GOT3 (cell line): ENCODE data around the gene FHIT.

Experiments
- DNase-seq: peaks from one replicate; lab custom pipeline; 2025; ENCODE audit warnings: mixed read lengths; lab: John Stamatoyannopoulos, UW

The FHIT gene

DNA sequence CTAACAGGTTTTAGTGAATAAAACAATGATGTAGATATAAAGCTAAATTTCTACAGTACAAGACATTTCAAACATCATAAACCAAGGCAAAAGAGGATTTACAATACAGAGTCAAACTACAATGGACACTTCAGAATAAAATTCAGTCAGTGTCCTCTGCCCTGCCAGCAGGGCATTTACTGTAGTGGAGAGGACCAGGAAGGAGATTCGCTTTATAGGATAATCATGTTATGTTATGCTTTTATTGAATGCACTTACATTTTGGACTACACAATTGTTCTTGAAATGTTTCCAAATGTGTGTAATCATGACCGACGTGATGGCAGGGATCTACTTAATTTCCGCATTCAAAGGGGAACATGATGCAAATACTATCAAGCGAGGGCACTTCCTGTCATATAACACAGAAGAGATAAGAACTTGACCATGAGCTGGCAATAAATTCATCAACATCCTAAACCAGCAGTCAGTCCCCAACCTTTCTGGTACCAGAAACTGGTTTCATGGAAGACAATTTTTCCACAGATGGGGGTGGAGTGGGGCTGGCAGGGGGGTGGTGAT is 925.6 kb downstream of the FHIT start:
- DNase-seq: no peak

DNA sequence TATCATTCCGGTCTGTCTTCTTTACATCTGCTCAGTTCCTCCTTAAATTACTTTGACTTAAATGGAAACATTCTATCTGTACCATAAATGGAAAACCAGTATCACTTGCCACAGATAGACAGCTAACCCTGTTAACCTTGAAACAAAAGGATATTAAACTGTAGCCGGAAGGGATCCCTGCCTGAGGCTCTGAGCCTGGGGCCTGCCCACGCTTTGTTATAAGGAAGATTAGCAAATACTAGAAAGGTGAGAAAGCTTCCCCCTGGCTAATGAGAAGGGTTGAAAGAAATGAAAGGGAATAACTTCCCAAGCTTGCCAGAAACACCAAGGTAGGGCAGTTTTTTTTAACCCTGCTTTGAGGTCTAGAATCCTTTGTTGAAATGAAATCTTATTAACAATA is 927.6 kb downstream of the FHIT start:
- no peak for DNase-seq

DNA sequence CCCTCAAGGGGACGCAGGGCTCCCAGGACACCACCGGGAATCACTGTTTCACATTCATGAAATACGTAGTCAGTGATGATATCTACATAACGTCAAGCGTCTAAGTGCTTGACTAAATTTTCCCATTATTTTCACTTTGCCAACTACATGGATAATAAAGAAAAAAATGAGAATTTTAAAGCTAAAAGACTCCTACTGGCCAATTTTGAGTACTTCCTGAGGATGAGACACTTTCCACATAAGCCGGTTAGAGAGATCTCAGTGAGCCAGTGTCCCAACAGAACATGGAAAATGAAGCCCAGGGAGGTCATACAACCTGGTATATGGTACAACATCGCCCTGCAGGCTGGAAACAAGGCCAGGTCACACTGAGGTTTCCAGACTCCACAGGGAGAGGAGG is 928.1 kb downstream of the FHIT start:
- DNase-seq: no peak

GRCh38 chr3:60322298-60322856 is 928.9 kb downstream of the FHIT start:
- no peak for DNase-seq

GRCh38 chr3:60319179-60319858 is 931.9 kb downstream of the FHIT start:
- DNase-seq: no peak

DNA sequence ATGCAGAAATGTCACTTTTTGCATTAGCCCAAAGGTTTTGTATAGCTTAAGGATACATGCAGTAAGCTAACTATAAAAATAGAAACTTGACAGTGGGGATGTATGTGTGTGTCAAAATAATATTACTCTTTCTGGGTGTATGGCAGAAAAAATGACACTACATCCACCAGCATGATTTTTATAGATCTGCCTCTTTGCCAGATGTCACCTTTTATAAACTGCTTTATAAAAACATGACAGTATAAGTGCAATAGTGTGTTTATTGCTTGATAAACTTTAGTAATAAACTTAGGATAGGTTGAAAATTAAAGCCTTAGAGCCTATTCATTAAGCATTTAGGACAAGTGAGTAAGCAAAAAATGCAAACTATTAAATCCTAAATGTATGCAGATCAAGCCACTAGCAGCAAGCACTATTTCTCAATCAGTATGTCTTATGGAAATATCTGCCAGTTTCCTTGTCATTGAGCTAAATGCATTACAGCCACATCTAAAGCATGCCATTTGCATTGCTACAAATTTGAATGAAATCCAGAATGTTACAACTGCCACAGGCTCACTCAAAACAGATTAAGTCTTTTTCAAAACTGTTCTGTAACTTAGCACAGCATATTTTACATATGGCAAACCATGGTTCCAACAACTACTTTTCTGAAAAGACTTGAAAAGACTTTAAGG is 935.0 kb downstream of the FHIT start:
- DNase-seq: no peak

DNA sequence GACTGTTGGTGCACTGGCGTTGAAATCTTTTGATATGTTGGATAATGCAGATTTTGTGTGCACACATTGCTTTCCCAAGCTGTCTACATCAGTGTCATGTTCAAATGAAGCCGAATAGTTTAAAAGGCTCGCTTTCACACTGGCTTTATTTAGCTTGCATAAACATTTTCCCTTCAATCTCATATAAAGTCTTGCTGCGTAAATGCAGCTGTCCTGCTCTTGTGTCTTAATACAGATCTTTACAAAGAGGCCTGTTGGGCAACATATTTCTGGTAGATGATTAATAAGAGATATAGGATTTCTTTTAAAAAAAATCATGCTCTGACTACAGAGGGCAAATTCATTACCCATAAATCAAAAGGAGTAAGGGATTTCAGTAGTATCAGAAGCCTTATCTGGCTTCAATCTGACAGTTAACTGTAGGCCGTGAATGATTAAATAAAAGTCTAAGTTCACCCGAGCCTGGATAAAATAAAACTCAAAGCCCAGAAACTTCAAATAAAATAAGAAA is 937.2 kb downstream of the FHIT start:
- DNase-seq: no peak

DNA sequence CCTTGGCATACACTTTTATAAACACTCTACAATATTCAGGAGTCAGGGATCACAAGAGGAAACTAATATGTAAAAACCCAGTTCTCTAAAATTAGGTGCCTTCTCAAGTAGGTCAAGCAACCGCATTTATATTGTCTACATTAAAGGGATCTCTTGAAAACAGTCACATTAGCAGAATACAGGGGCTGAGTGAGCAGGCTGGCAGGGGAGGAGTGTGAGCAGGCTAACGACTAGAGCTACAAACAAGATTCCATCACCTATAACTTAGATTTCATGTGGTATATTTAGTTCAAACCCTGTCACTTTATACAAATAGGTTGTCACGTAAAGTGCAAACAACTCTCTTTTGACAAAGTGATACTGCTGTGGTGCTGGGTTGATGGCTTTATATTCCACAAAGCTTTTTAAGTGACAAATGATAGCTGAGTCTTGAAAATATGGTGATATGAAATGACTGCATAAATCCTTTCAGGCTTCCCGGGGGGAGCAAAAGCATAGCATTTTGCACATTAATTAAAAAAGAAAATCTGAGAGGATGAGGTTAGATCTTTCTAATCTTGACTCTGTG is 937.9 kb downstream of the FHIT start:
- no peak for DNase-seq

- no peak for DNase-seq
These were observed 941.5 kb downstream of the FHIT start for GRCh38 chr3:60309539-60310268.

- DNase-seq: no peak
These were observed 942.4 kb downstream of the FHIT start for GRCh38 chr3:60308808-60309207.

GRCh38 chr3:60307562-60308199 is 943.6 kb downstream of the FHIT start:
- no peak for DNase-seq

DNA sequence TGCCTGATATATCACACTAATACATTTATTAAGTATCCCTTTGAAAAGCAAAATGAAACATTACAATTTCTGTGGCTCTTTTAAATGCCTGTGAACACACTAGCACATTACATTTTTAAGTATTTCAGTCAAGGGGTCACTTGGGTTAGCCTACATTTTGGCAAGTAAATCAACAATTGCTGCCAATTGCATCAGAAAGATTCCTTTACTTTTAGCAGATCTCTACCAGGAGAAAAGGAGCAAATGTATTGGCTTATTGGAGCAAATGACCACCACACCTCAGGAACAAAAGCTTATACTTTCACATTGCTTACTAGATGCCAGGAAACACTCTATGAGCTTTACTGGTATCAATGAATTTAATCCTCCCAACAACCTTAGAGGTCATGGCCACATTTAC is 947.1 kb downstream of the FHIT start:
- no peak for DNase-seq

GRCh38 chr3:60303160-60303559 is 948.1 kb downstream of the FHIT start:
- DNase-seq: no peak

- DNase-seq: no peak
These were observed 950.1 kb downstream of the FHIT start for GRCh38 chr3:60301142-60301541.

- no peak for DNase-seq
These were observed 953.1 kb downstream of the FHIT start for GRCh38 chr3:60298141-60298540.

DNA sequence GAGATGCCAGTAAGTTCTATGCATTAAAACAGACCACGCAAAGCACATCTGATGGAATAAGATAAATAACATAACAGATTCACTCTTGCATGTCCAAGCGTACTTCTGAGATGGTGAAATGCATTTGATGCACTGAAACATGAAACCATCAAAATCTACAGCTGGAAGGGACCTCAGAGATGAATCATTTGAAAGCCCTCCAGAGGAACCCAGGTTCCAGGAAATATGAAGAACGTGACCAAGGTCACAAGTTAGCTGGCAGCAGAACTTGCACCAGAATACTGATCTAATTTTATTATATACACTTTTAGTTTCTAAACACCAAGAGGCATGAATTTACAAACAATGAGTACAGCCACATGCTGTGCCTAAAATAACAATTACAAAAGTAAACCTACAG is 957.1 kb downstream of the FHIT start:
- DNase-seq: no peak

GRCh38 chr3:60291115-60291514 is 960.1 kb downstream of the FHIT start:
- DNase-seq: no peak

DNA sequence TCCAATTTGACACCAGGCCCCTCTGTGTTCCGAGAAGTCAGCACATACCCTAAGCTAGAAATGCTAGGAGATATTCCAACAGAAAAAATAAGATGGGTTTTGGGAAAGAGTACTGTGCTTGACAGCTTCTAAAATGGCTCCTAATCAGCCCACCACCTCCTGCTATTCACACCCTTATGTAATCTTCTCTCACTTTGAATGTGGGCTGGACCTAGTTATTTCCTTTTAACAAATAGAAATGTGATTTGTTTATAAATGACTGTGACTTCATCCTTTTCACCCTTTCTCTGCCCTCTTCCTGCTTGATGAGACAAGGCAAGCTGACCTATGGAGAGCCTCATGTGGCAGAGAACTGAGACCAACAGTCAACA is 961.1 kb downstream of the FHIT start:
- no peak for DNase-seq

DNA sequence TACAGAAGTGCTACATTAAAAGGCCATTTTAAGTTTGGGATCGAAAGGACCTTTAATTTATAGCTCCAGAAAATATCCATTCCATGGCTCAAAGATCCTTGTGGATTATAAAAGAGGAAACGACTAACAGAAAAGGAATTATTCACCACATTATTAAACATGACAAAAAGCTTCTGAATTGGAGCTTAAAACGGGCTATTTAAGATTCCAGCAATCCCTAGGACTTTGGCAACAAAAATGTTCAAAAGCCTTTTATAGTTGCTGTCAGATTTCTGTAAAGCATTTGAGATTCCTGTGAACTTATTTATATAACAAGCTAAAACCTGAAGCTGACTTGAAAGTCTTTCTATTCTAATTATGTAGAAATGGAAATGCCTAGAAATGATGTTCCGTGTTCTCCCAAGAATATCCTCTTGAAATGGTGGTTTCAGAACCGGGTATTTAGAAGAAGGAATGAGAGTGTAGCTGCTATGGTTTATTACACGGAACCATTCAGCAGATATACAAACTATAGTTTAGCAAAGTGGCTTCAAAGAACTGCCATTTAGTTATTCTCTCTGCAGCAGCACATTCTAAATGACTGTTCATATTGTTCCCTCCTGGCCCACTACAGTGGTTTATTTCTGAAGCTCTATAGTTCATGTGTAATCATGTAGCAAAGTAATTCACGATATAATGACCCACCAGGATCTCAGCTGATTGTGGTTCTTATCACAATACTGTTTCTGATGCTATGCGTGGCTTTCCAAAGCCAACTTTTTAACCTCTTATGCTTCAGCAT is 961.7 kb downstream of the FHIT start:
- DNase-seq: no peak

- no peak for DNase-seq
These were observed 968.4 kb downstream of the FHIT start for GRCh38 chr3:60282866-60283265.

GRCh38 chr3:60281970-60282369 is 969.3 kb downstream of the FHIT start:
- DNase-seq: no peak
